Measurements from ENCODE around the gene UPK2.
A peak's percentile ranks its signal among the peaks of the same experiment; 100 is the strongest.
"Not testable (repeated sequence)": the region's sequence is repeated elsewhere in the genome, so short reads cannot be mapped to it uniquely, and the experiment has no call there.

The UPK2 gene

GRCh38 chr11:118948000-118948399 is 8.1 kb upstream of the UPK2 start:
- no peaks in the 10 kb centered on the region for H3K27me3 Mint-ChIP-seq
- no peak overlapping the region for H3K27ac Mint-ChIP-seq
- no peaks in the 10 kb centered on the region for H3K9me3 Mint-ChIP-seq
- no peak for ATAC-seq
- peaks cover 6% of the 10 kb centered on the region for H3K4me1 Mint-ChIP-seq
- DNase-seq = no peak
- H3K4me3 Mint-ChIP-seq = no peak overlapping the region

GRCh38 chr11:118953265-118953664 is 2.8 kb upstream of the UPK2 start:
- DNase-seq = no peak
- Mint-ChIP-seq H3K9me3 (no peaks in the 10 kb centered on the region), H3K4me3 (no peak overlapping the region), H3K27me3 (no peaks in the 10 kb centered on the region), H3K4me1 (peaks cover 13% of the 10 kb centered on the region), H3K27ac (no peak overlapping the region)
- no peak for ATAC-seq

- H3K27ac Mint-ChIP-seq = peak overlapping the region in 1 of 2 donors; percentile 69
- H3K4me1 Mint-ChIP-seq = peaks cover 13% of the 10 kb centered on the region
- not testable (repeated sequence) for H3K27me3 Mint-ChIP-seq, H3K9me3 Mint-ChIP-seq, DNase-seq, ATAC-seq, H3K4me3 Mint-ChIP-seq
Observed at GRCh38 chr11:118953976-118954375, 2.1 kb upstream of the UPK2 start.

- Mint-ChIP-seq H3K4me3 (no peak overlapping the region), H3K27ac (no peak overlapping the region), H3K9me3 (no peaks in the 10 kb centered on the region), H3K27me3 (no peaks in the 10 kb centered on the region), H3K4me1 (peaks cover 13% of the 10 kb centered on the region)
- DNase-seq (no peak), ATAC-seq (peak; percentile 19)
Observed at GRCh38 chr11:118956847-118957469, 860 bp downstream of the UPK2 start.

GRCh38 chr11:118957549-118957948 is 1.5 kb downstream of the UPK2 start:
- peaks cover 13% of the 10 kb centered on the region for H3K4me1 Mint-ChIP-seq
- DNase-seq (no peak), ATAC-seq (no peak)
- no peak overlapping the region for H3K4me3 Mint-ChIP-seq
- no peak overlapping the region for H3K27ac Mint-ChIP-seq
- H3K27me3 Mint-ChIP-seq = no peaks in the 10 kb centered on the region
- no peaks in the 10 kb centered on the region for H3K9me3 Mint-ChIP-seq

- Mint-ChIP-seq H3K4me3 (no peak overlapping the region), H3K27ac (no peak overlapping the region), H3K4me1 (peaks cover 13% of the 10 kb centered on the region), H3K9me3 (no peaks in the 10 kb centered on the region), H3K27me3 (no peaks in the 10 kb centered on the region)
- ATAC-seq (no peak), DNase-seq (no peak)
Observed at GRCh38 chr11:118957968-118958367, 1.9 kb downstream of the UPK2 start.

GRCh38 chr11:118958577-118958976 is 2.5 kb downstream of the UPK2 start:
- DNase-seq (no peak), ATAC-seq (no peak)
- H3K27me3 Mint-ChIP-seq = no peaks in the 10 kb centered on the region
- no peak overlapping the region for H3K4me3 Mint-ChIP-seq
- peak overlapping the region in 1 of 2 donors; percentile 41 for H3K27ac Mint-ChIP-seq
- H3K4me1 Mint-ChIP-seq = peaks cover 13% of the 10 kb centered on the region
- H3K9me3 Mint-ChIP-seq = no peaks in the 10 kb centered on the region

- H3K27me3 Mint-ChIP-seq = no peaks in the 10 kb centered on the region
- no peaks in the 10 kb centered on the region for H3K9me3 Mint-ChIP-seq
- ATAC-seq (no peak), DNase-seq (no peak)
- H3K4me3 Mint-ChIP-seq = no peak overlapping the region
- H3K4me1 Mint-ChIP-seq = peaks cover 10% of the 10 kb centered on the region
- no peak overlapping the region for H3K27ac Mint-ChIP-seq
Observed at GRCh38 chr11:118961189-118961588, 5.1 kb downstream of the UPK2 start.

GRCh38 chr11:118961591-118961990 is 5.5 kb downstream of the UPK2 start:
- ATAC-seq = no peak
- H3K27ac Mint-ChIP-seq = no peak overlapping the region

GRCh38 chr11:118969508-118969907 is 13.4 kb downstream of the UPK2 start:
- not testable (repeated sequence) for H3K27ac Mint-ChIP-seq, DNase-seq, H3K9me3 Mint-ChIP-seq, ATAC-seq, H3K4me1 Mint-ChIP-seq, H3K4me3 Mint-ChIP-seq
- peaks cover 35% of the 10 kb centered on the region for H3K27me3 Mint-ChIP-seq

More at GRCh38 chr11:118961591-118961990, 5.5 kb downstream of the UPK2 start:
- no peak for DNase-seq
- no peaks in the 10 kb centered on the region for H3K9me3 Mint-ChIP-seq
- H3K4me3 Mint-ChIP-seq = no peak overlapping the region
- no peaks in the 10 kb centered on the region for H3K27me3 Mint-ChIP-seq
- peaks cover 6% of the 10 kb centered on the region for H3K4me1 Mint-ChIP-seq

GRCh38 chr11:118971646-118972045 is 15.5 kb downstream of the UPK2 start, which contains the start of gene FOXR1:
TSS of gene FOXR1 (plus strand) at chr11:118971761. CDS start at chr11:118971932, 171 bp downstream.
- Mint-ChIP-seq H3K27ac (no peak within 1 kb of the TSS), H3K4me1 (no peaks in the 10 kb centered on the region), H3K27me3 (peaks cover 35% of the 10 kb centered on the region), H3K4me3 (no peak within 1 kb of the TSS), H3K9me3 (no peaks in the 10 kb centered on the region)
- DNase-seq (no peak), ATAC-seq (no peak)

GRCh38 chr11:118973985-118974384 is 17.9 kb downstream of the UPK2 start:
- no peak for DNase-seq
- peaks cover 37% of the 10 kb centered on the region for H3K27me3 Mint-ChIP-seq
- no peak overlapping the region for H3K4me3 Mint-ChIP-seq
- H3K4me1 Mint-ChIP-seq = no peaks in the 10 kb centered on the region
- H3K9me3 Mint-ChIP-seq = no peaks in the 10 kb centered on the region
- H3K27ac Mint-ChIP-seq = peak overlapping the region in 1 of 2 donors; percentile 10
- ATAC-seq = no peak

- DNase-seq (no peak), ATAC-seq (no peak)
- peaks cover 8% of the 10 kb centered on the region for H3K4me1 Mint-ChIP-seq
- H3K9me3 Mint-ChIP-seq = no peaks in the 10 kb centered on the region
- H3K4me3 Mint-ChIP-seq = no peak overlapping the region
- H3K27ac Mint-ChIP-seq = no peak overlapping the region
- H3K27me3 Mint-ChIP-seq = peaks cover 22% of the 10 kb centered on the region
Observed at GRCh38 chr11:118975771-118976709, 19.9 kb downstream of the UPK2 start.

GRCh38 chr11:118979434-118979833 is 23.3 kb downstream of the UPK2 start:
- Mint-ChIP-seq H3K9me3 (no peaks in the 10 kb centered on the region), H3K4me3 (no peak overlapping the region), H3K27ac (peak overlapping the region in 1 of 2 donors; percentile 23), H3K27me3 (peaks cover 11% of the 10 kb centered on the region), H3K4me1 (peaks cover 8% of the 10 kb centered on the region)
- DNase-seq = no peak
- peak; percentile 42 for ATAC-seq

- peaks cover 8% of the 10 kb centered on the region for H3K4me1 Mint-ChIP-seq
- no peak overlapping the region for H3K27ac Mint-ChIP-seq
- no peaks in the 10 kb centered on the region for H3K9me3 Mint-ChIP-seq
- H3K4me3 Mint-ChIP-seq = no peak overlapping the region
- peaks cover 11% of the 10 kb centered on the region for H3K27me3 Mint-ChIP-seq
- no peak for ATAC-seq
- DNase-seq = no peak
Observed at GRCh38 chr11:118980191-118980881, 24.2 kb downstream of the UPK2 start.

Data from stimulated activated naive CD8-positive, alpha-beta T cell treated with anti-CD3 and anti-CD28 coated beads, Interleukin-15, amount 100 ng/mL, for 72 hours (primary cell).